ENCODE data around the gene COL5A1. TPM values are rescaled to one million over a fixed set of nuclear protein-coding genes. Genes with fewer than 3 reads are reported as not detected.

Gene COL5A1
- polyA plus RNA-seq, 5 donors, result 130 to 279 (median 160) TPM

DNA sequence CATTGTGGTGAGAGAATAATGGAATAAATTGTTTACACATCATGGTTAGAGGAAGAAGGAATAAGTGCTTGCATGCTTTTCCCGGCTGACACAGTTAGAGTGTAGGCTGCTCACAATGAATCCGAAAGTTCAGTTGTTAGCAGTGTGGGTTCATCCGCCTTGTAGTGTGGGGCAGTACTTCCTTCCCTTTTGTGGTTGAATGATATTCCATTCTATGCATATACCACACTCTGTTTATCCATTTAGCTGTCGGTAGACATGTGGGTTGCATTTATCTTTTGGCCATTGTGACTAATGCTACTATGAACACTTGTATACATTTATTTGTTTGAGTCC, 84.0 kb downstream of the COL5A1 start:
- no peak for DNase-seq

DNA sequence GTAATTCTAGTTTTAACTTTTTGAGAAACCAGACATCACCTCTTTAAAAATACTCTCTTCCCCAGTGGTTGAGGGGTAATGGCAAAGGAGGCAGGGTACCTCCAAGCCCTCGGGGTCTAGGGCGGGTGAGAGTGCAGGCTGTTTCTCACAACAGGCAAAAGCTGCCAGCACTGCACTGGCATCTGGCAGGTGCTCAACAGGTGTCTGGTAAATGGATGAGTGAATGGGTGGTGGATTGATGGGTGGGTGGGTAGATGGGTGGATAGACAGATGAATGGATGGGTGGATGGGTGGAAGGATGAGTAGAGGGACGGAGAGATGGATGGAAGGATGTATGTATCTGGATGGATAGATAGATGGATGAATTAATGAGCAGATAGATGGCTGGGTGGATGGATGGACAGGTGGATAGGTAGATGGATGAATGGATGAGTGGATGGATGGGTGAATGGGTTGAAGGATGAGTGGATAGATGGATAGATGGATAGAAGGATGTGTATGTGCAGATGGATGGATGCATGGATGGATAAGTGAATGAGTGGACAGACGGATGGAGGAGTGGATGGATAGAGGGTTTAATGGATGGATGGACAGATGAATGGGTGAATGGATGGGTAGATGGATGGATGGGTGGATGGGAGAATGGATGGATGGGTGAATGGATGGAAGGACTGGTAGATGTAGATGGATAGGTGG, 84.6 kb downstream of the COL5A1 start:
- DNase-seq, result no peak

DNA sequence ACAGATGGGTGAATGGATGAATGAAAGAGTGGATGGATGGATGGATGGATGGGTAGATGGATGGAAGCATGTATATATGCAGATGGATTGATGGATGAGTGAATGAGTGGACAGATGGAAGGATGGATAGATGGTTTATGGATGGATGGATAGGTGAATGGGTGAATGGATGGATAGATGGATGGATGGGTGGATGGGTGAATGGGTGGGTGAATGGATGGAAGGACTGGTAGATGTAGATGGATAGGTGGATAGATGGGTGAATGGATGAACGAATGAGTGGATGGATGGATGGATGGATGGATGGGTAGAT, 85.1 kb downstream of the COL5A1 start:
- DNase-seq, result no peak

DNA sequence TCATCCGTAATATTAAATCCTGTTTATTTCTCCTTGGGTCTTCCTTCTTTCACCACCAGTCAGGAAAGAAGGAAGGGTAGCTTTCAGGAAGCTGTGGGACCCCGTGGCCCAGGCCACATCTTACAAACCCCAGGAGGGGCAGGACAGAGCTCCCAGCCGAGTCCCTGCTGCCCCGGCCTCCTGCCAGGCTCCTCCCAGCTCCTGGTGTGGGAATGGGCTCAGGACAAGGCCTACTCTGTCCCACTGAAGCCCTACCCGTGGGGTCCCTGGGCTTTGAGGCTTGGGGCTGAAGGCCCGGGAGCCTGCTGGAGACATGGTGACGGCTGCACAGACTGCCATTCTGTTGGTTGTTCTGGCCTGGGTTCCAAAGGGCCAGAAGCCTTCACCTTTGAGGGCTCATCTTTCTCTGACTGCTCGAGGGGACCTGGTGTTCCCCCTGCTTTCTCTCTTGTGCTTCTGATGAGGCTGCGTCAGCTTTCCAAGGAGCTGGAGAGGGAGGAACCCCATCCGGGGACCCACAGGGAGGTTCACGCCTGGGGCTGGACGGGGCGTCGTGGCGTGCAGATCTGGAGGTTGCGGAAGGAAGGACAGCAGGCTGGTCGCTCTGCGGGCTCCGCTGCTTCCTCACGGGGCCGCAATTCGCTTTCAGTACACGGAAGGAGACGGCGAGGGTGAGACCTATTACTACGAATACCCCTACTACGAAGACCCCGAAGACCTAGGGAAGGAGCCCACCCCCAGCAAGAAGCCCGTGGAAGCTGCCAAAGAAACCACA, 86.6 kb downstream of the COL5A1 start:
- DNase-seq, result no peak

DNA sequence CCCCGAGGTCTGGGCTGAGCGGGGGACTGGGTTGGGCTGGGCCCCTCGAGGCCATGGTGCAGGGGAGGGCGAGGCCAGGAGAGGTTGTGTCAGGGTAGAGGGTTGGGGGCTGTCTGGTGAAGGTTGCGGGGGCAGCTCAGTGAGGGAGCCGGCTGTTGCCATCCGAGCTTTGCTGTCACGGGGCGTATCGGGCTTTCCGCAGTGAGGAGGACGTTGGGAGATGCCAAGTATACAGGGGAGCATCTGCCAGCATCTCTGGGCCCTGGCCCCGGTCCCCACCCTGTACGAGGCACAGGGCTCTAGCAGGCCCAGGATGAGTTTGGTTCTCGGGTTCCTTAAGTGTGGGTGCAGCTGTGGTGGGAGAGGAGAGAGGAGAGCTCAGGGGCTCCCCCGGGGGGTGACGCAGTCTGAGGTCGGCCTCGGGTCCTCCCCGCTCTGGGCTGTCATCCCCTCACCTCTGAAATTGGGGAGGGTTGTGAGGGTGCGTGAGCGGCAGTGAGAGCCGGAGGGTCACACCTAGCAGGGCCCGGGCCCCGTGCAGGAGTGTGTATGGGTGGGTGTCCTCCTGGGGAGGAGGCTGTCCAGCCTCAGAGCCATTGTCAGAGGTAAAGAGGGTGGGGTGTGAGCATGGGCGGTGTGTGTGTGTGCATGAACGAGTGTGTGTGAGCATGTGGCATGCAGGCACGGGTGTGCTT, 87.3 kb downstream of the COL5A1 start:
- DNase-seq, result no peak

DNA sequence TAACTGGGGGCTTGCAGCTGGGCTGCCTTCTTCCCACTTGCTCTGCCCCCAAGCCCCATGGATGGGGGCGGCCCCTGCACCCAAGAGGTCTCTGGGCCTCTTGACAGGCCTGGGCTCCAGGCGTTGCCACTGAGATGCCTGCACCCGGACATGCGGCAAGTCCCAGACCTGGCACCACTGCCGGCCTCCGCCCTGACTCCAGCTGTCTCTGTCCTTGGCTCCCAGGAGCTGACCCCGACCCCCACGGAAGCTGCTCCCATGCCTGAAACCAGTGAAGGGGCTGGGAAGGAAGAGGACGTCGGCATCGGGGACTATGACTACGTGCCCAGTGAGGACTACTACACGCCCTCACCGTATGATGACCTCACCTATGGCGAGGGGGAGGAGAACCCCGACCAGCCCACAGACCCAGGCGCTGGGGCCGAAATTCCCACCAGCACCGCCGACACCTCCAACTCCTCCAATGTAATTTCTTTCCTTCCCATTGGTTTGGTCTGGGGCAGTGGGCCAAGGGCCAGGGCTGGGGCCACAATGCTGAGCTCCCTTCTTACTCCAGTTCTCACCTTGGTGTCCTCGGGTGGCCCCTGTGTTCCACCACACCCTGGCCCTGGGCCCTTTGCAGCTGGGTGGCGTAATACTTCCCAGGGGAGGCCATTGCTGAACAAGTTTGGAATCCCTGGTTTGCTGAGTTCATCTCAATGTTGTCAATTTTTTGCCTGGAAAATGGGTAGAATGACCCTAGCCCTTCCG, 88.6 kb downstream of the COL5A1 start:
- no peak for DNase-seq

DNA sequence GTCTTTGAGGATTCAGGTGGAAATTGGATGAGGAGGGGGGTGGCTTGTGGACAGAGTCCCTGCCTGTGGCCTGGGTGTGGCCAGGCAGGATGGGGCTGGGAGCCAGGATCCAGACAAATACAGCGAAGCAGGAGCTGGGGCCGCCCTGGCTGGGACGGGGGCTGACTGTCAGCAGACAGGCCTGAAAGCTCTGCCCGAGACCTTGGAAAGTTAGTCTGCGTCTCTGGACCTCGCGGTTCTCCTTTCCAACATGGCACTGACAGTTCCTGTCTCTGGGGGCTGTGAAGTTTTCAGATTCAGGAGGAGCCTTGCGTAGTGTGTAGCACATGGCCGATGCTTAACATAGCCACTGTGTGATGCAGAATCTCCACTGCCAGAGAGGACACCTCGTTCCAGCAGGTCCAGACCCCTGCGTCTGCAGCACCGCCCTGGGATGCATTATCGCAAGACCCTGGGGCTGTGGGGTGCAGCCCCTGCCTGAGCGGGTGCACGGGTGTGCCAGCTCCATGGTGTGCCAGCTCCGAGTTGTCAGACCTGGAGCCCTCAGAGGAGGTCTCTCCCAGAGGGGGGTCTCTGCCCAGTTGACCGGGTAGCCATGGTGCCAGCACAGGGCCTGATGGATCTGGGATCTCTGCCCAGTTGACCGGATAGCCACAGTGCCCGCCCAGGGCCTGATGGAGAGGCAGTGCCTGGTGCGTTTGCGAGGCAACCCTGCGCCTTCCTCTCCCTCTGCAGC, 89.3 kb downstream of the COL5A1 start:
- no peak for DNase-seq

DNA sequence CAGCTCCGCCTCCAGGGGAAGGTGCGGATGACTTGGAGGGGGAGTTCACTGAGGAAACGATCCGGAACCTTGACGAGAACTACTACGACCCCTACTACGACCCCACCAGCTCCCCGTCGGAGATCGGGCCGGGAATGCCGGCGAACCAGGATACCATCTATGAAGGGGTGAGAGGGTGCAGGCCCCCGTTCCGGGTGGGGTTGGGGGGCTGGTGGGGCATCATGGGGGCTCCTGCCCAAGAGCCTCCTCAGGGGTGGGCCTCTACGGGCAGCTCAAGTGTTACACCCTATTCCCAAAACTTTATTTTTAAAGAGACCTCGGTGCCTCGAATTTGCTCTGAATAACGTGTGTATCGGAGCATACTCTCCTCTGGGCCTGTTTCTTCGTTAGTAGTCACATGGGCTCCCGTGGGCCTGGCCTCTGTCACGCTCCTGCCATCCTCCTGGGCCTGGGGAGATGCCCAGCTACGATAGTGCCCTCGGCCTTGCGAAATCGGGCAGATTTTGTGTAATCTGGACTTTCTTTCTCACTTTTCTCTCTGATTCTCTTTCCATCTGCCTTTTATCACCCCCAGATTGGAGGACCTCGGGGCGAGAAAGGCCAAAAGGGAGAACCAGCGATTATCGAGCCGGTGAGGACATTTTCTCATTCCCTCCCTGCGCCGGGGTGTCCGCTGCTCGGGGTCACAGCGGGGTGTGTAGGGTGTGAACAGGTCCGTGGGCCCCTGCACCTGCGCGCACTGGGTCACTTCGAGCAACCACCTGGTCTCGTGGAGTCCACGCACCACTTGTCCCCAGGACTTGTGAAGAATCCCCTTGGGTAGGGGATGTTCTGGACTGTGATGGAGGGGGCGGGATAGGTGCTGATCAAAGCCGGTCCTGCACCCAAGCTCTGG, 90.1 kb downstream of the COL5A1 start:
- no peak for DNase-seq

DNA sequence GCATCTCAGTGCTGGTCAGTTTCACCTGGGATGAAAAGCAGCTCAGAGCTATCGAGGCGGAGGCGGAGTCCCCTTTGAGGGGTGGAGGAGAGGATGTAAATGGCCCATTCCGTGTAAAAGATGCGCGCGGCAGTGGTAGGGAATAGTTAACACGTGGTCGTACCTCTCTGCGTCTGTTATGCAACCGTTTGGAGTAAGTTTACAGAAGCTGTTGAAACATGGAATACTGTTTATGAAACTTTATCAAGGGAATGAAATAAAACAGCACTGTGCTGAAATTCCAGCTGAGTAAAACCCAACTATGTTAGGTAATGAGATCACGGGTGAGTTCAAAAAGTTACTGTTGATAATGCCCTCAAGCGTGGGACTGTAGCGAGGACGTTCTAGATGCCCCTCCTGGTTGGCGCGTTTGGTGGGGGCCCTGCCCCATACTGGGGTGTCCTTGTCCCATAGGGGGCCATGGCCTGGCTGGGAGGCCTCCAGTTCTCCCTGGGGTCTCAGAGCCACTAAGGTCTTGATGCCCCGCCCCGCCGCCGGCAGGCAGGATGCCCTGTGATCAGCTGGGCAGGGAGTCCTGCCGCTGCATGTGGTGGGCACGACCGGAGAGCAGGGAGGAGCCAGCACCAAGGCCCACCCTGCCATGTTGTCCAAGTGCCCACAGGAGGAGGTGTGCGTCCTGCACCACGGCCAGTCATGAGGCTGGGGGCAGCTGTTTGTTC, 90.9 kb downstream of the COL5A1 start:
- DNase-seq, result no peak

DNA sequence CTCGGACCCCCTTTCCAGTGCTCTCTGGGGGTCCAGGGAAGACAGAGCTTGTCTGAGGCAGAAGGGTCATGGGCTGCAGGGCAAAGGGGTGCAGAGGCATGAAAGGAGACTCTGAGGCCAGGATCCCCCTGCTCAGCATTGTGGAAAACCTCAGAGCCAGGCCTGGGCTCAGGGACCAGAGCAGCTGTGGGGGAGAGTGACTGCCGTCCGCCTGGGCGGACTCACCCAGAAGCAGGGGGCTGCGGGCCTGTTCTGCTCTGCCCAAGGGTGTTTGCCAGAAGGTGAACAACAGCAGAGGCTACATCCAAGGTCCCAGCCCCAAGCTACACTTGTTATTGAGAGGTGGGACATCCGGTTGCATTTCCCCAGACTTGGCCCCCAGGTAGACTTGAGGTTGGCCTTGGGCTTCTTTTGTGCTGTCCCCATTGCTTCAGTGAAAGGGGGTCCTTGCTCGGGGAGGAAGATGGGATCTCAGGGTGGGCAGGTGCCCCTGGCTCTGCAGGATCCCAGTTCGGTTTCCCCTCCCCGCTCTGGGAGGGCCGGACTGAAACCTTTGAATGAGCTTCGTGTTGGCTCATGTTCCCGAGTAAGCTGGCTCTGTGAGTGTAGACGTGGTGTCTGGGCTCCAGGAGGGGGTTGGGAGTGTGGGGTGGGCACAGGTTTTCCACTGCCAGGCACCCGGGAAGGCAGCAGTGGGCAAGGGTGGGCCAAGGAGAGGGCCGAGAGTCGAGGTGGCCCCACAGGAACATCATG, 92.1 kb downstream of the COL5A1 start:
- DNase-seq, result no peak

DNA sequence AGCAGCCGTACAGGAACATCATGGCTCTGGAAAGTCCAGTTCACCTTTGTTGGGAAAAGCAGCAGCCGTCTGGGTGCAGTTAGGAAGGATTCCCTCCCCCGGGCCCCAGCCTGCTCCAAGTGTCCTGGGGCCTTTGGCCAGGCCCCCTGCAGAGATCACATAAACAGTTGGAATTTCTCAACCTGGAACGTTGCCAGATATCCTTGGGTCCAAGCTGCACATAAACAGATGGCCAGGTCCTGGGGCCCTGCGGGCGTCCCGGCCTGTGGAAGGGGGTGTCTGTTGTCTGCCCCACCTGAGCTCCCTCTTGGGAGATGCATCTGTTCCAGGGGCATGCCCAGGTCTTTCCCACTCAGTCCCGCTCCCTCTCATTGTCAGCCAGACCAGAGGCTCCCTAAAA, 92.7 kb downstream of the COL5A1 start:
- DNase-seq, result peak; percentile 52 to 53

DNA sequence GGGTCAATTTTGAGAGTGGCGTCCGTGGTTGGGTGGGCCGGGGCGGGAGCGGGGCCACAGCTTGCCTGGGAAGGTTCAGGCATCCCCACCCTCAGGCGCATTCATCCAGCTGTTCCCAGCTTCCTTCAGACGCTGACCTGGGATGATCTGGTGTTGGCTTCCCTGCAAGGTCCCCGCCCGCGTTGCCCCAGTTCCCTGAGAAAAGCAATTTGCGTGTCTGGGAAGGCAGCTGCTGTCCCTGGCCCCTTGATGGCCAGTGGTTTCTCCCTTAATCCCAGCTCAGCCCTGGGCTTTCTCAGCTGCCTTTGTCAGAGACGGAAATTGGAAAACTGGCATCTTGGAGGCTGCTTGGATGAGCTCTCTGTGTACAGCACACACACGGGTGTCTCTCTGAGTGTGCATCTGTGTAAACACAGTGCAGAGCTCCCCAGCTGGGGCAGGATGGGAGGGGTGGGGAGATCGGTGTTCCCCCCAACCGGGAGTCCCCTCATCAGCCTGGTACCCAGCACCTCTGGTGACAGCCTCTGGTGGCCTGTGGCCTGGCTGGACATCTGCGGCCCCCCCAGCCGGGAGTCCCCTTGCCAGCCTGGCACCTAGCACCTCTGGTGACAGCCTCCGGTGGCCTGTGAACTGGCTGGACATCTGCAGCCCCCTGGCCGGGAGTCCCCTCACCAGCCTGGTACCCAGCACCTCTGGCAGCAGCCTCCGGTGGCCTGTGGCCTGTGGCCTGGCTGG, 94.0 kb downstream of the COL5A1 start:
- DNase-seq, result peak; percentile 31 to 54

DNA sequence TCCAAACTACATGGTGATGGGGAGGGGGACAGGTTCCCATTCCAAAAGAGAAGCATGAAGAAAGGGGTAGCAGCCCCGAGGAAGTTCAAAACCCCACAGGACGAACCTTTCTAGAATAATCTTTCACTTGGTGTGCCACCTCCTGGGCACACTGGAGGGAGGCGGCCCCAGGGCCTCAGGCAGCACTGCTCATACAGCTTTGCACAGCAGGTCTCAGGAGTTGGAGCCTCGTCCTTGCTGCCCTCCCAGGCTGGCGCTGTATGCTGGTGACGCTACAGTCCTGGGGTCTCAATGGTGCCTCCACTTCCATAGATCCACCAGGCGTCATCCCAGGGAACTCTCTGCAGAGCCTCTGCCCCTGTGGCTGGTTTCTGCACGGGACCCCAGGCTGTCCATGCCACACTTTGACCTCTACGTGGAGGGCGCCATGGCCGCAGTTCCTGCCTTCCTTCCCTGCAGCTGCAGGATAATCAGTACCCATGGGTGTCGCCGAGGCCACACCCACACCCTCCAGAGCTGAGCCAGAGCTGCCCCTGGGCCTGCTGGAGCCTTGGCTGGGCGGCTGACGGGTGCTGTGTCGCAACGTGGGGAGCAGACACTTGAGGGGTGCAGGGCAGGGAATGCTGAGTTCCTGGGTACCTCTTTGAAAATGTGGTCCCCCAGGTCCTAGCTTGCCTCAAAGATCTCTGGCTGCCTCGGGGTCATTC, 95.3 kb downstream of the COL5A1 start:
- DNase-seq, result no peak

DNA sequence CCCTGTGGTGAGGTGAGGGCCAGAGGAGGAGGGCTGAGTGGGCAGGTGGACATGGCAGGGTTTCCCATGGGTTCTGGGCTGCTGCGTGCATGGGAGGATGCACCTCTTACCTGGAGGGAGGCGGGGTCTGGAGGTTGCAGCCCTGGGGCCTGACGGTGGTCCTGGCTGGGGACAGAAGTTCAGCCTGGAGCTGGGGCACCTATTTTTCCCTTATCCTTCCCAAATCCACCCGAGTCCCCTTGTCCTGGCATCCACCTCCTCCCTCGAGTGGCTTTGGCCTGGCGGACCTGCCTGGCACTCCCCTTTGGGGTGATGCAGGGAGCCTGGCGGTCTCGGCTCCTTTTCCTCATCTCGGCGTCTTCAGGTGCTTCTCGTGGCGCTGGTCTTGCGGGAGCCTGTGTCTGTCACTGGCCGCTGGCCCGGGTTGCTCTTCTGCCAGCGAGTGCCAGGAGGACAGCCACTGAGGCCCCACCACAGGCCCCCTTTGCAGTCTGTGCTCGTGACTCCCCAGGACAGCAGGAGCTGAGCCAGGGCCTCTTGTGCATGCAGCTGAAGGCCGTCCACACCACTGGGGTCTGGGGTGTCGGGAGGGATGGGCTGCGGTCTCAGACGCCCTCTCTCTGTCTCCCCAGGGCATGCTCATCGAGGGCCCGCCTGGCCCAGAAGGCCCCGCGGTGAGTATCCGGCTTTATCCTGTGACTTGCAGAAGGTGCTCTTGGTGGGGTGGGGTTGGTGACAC, 96.4 kb downstream of the COL5A1 start:
- DNase-seq, result no peak

DNA sequence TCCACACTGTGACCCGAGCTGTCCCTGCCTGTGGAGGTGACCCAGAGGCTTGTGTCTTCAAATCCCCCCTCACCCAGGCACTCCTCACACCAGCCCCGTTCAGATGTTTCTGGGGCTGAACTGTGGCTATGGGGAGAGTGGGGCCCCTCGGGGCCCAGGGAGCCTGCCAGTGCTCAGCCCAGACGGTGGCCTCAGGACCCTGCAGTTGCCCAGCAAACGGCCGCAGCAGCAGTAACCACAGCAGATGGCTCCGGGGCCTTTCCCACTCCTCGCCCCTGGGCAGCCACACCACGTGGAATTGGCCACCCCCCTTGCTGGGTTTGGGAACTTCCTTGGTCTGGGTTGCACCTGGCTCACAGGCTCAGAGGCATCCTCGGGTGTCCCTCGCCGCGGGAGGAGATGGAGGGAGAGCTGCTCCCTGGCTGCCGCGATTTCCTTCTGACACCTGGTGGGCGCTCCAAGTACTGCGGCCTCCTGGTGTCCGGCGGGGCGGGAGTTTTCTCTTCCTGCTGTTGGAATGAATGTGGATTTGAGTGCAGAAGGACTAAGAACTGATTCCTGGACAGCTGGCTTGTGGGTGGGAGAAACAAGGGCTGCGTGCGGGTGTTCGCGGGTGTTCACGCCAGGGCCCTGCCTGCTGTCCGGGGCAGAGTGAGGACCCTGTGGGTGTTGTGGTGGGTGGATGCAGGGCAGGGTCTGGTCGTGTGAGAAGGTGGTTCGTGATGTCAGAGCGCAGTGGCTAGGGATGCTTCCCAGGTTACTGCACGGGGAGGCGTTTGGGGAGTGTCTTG, 97.5 kb downstream of the COL5A1 start:
- DNase-seq, result peak; percentile 38 to 50

DNA sequence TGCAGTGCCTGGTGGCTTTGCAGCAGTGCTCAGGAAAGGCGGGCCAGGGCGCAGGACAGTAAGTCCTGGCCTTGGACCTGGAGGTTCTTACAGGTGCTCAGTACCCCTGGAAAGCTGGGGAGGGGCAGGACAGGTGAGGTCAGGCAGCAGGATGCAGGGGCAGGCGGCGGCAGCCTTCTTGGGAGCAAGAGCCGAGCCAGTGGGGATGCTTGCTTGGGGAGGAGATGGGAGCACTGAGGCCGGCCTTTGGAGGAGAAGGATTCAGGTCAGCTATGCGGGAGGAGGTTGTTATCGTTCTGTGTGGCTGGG, 98.0 kb downstream of the COL5A1 start:
- no peak for DNase-seq

All from right lung (tissue), 5 donors.